ENCODE results near the gene CIAPIN1.
"Not testable (repeated sequence)": the region's sequence is repeated elsewhere in the genome, so short reads cannot be mapped to it uniquely, and the experiment has no call there.

The CIAPIN1 gene

DNA sequence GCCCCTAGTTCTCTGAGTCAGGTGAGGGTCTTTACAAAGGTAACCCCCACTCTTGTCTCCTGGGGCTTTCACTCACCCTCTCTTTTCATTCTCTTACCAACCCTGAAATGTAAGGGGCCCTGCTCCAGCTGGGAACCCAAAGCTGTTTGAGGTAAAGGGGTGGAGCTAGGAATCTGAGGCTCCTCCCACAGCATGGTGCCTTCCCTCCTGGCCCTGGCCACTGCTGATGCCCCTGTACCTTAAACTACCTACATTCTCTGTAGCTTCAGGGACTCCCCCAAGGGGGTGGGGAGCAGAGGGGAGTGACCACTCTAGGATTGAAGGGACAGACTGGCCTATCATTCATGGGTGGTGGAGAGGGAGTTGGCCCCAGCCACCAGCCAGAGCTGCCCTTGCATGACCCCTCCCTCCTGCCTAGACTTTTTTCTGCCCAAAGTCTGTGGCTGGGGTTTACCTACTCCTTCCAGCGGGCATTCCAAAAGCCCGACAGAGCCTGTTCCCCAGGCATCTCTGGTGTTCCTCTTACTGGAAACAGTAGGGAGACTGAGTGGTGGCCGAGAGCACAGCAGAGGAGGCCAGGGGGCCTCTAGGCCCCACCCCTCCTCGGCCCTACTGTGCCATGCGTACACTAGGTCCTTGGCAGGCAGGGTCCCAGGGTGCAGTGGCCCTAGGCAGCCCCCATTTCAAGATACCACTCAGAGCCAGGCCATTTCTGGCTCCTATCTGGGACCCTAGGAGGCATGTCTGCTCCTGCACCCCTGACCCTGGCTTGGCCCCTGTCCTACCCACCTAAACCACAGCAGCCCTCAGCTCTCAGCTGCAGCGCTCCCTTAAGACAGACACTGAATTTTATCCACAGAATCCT, 29.6 kb upstream of the CIAPIN1 start:
- DNase-seq: peak; percentile 57

DNA sequence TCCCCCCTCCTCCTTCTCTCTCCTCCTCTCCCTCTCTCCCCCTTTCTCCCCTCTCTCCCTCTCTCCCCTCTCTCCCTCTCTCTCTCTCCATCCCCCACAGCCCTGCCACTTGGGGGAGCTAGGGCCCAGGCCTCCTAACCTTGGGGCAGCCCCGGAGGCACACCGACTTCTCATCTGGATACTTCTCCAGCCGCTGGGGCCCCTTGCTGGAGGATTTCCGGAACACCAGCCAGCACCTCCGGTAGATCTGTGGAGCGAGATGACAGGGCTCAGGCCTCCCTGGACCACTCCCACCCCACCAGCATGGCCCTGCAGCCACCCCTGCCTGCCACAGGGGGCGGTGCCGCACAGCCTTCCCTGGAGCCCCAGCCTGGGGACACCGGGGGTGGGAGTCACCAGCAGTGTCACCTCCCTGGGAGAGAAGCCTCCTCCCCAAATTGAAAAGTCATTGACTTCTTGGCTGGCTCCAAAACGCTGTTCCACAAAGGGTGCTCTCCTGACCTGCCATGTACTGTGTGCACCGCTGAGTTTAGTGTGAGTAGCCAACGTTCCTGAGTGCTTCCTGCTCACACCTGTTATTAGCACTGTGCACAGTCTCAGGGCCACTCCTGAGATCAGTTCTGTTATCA, 28.6 kb upstream of the CIAPIN1 start:
- peak; percentile 89 for DNase-seq

DNA sequence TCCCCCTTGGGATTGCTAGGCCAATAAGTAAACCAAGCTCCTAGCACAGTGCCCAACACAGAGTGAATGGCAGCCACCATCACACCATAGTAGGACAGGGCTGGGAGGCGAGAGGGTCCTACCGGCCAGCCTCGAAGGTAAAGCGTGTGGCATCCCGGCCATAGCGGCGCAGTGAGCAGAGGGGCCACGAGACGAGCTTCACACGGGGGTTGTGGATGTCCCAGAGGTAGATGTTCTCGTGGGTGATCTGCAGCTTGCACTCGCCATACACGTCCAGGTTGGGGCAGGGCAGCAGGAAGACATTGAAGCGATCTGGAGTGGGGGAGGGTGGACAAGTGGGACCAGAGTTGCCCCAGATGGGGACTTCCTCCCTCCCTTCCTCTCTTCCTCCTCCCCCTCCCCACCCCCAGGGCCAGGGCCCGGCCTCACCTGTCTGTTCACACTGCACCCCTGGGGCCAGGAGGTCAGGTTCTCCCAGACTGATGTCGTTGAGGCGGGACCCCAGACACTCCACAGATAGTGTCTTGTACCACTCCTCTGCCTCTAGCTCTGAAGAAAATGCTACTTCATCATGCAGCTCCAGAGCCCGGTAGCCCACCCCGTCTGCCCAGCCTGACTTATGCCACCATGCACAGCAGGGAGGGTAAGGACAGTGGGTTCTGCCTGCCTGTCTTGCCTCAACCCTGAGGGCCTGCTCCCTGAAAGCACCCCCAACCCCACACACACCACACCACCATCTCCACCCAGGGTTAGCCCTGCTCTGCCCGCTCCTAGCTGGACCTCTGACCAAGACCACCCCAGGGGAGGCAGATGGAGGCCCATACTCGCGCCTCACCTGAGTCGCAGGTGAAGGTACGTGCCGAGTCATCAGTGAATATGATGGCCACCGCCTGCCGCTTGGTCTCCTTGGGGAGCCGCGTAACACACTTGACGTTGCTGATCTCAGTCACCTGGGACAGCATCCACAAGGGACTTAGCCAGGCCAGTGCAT, 27.8 kb upstream of the CIAPIN1 start:
- DNase-seq: peak; percentile 58

DNA sequence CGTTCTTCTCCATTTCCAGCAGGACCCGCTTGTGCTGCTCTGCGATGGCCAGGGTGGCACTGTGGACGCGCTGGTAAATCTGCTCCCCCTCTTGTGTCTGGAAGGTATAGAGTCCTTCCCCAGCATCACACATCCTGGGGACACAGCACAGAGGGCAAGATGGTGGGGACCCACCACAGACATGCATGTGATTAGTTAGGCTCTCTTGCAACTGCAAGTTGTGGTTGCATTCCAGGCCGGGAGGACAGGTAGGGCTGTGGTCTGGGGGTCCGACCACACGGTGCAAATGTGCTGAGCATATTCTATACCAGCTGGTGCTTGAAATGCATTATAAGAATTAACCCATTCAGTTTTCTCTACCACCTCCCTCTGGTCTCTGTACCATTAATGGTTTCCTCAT, 26.7 kb upstream of the CIAPIN1 start:
- DNase-seq: no peak

DNA sequence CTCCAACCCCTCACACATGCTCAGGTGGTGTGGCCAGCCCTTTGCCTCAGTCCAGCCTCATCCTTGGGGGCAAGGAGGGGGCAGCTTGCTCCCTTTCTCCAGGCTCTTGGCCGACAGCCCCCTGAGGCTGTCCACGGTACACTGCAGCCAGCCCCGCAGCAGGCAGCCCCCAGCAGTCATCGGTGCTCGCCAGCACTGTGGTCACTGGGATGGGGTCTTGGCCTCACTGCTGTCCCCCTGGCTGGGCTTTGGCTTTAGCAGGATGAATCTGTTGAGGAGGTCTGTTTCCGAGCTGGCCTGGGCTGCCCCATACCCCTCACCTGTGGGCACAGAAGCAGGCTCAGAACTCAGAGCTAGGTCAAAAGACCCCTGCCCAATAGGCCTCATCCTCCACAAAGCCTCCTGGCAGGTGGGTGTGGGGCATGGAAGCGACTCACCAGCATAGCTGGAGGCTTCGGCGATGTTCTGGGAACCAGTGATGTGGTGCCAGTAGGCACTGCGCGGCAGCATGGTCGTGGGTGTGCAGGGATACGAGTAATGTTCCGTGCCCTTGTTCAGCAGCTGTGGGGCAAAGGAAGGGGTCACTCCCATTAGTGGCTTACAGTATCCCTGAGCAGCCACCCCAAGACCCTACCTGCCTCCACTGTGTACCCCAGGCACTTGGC, 26.1 kb upstream of the CIAPIN1 start:
- no peak for DNase-seq

DNA sequence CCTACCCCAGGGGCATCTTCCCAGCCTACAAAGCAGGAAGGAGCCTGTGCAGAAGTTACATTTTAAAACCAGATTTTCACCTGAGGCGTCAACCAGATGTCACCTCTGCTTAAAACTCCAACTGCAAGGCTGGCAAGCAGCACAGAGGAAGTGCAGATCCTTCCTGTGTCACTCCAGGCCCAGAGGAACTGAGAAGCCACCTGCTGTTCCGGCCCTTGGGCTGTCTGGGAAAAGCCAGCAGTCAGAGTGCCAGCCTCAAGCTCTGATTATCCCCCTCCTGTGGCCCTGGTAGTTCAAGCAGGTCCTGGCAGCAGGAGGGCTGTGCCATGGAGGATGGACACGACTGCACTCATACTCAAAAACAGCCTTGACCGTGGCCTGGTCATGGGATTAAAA, 25.5 kb upstream of the CIAPIN1 start:
- DNase-seq: no peak

DNA sequence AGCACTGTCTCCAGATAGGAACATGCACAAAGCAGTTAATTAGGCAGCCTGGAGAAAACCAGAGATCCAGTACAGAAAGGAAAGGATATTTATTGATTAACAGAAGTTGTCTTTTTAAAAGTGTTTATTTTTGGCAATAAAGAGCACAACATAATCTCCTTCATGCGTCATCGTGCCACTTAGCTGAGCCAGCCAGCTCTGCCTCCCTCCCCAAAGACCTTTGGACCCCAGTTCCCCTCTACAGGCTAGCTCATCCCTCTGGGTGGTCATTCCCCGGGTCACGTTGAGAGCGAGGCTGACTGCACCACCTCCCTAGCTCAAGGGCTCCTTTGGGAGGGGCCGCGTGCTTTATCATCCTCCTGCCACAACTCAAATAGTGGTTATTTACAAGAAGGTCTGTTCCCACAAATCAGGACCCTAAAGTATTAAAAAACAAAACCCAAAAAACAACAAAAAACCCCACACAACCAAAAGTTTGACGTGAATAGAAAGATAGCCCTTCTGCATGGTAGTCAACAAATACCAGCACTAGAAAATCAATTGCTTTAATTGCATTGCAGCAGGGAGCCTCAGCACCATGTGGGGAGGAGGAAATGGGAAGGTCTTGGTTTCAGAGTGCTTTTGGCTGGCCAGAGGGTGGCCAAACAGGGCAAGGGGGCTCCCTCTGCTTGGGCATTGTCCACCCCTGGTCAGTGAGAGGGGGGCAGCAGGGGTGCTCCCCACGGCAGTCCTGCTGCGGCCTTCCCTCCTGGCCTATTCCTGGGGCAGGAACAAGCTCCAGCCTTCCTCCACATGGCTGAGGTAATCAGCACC, 24.9 kb upstream of the CIAPIN1 start:
- DNase-seq: no peak

DNA sequence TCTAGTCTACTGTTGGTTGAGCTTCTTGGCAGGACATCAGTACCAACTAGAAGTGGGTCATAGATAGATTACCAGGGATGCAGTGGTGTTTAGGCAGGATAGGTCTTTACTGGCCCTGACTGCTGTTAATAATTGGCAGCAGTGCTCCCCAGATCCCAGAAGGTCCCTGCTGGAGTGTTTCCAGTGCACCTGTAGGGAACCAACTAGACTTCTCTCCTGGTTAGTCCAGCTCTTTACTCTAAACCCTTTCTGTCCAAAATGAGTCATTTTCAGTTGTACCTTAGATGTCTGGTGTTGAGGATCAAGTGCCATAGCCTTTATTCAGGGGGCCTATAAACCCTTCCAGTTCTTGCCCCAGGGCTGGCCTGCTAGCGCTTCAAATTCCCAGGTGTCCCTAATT, 24.0 kb upstream of the CIAPIN1 start:
- DNase-seq: no peak

DNA sequence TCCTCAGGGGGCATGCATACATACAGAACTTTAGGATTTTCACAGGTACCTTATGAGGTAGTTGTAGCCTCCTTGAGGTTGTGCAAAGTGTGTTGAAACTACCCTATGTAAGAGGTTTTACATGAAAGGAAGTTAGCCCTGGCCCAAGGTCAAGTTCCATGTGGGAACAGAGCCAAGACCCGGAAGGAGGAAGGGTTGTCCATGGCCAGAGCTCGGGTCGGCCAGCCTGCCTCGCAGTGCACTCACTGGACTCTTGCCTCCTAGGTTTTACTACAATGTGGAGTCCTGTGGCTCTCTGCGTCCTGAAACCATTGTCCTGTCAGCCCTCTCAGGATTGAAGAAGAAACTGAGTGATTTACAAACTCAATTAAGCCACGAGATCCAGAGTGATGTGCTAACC, 23.5 kb upstream of the CIAPIN1 start:
- no peak for DNase-seq

DNA sequence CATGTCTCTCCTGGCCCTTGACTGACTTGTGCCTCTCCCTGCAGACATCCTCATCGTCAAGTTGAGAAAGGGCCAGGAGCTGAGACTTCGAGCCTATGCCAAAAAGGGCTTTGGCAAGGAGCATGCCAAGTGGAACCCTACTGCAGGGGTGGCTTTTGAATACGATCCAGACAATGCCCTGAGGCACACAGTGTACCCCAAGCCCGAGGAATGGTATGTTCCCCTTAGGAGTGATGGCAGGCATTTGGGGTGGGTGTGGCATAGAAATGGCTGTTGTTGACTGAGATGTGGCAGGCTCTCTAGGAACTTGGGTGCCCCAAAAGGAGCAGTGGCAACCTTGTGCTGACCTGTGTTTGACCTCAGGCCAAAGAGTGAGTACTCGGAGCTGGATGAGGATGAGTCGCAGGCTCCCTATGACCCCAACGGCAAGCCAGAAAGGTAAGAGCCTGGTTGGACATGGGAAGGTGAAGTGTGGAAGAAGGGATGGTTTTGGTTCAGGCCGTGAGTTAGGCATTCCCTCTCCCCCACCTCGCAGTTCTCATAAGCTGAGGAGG, 22.8 kb upstream of the CIAPIN1 start:
- no peak for DNase-seq

DNA sequence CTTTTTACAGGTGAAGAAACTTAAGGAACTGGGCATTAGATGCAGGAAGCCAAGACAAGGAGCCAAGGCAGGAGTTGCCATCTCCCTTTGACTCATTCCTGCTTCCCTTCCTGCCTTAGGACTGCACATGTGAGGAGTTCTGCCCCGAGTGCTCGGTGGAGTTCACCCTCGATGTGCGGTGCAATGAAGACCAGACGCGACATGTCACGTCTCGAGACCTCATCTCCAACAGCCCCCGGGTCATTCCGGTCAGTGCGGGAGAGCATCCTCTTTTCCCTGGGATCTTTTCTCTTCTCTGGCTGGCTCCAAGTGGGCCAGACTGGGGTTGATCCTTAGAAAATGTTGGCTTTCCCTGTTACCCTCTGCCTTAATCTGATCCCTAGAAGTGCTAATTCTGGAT, 21.9 kb upstream of the CIAPIN1 start:
- no peak for DNase-seq

DNA sequence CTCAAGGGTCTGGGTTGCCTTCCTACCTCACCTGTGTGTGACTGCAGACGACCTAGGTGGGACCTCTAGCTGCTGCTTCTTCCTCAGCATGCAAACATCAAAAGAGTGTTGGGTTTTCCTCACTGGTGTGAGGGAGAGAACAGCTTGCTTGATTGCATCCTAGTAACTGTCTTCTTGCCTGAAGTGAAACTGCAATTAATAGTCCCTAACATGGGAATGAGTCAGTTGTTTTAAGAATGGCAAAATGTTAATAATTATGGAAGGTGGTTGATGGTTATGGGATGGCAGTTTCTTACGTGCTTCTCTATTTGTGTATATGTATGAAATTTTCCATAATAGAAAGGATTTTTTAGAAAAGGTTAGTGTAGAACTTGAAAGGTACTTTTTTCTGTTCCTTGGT, 21.2 kb upstream of the CIAPIN1 start:
- no peak for DNase-seq

DNA sequence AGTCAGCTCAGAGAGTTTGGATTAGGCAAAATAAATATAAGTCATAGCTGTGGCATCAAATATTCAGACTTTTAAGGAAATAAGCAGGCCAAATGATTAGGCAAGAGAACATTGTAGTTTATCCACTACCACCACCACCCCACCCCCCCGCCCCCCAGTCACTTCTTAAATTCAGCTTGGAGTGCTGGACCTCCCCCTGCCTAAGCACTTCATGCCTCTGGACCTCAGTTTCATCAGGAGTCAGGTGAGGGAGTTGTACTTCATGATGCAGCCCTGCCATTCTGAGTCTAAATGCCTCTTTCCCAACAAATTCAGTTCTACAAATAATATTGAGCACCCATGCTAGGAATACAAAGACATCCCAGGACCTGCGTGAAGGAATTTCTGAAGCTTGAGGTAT, 17.3 kb upstream of the CIAPIN1 start:
- no peak for DNase-seq

DNA sequence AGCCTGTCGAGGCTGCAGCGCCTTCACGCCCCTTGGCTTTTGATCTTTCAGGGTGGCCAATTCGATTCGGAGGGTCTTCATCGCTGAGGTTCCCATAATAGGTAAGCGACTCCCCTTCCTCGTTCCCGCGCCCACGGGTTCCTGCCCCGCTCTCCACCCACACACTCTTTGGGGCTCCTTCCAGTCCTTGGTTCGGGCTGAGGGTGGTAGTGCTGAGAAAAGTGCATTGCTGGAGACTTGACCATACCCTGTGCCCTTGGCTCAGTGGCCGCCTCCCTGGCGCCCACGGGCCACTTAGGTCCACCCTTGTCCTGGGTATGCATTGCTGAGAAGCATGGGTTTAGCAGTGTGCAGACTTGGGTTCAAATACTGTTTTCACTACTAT, 15.8 kb upstream of the CIAPIN1 start:
- no peak for DNase-seq

DNA sequence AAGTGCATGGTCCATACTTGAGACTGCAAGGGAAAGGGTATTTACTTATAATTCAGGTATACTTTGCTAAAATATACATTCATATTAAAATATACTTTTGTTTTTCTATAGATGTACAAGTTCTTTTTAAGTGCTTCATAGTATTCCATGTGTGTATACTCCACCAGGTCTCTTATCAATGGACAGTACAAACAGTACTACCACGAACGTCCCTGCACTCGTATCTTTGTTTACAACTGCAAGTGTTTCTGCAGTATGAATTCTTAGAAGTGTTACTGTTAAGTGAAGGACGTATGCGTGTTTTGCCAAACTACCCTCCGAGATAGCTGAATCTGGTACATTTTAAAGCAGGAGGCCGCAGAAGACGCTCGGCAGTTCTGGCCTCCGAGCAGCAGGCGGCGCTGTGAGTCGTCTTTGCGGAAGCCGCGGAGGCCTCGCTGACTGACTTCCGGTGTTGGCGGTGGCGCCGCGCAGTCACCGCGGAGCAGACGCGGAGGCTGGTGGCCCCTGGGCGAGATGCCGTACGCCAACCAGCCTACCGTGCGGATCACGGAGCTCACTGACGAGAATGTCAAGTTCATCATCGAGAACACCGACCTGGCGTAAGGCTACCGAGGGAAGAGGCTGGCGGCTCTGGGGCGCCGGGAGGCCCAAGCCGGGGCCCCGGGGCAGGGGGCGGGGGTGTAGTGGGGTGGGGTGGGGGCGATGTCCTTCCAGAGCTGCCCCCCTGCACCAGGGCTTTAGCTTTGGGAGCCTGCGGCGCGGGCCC, 15.2 kb upstream of the CIAPIN1 start, which contains the start of gene POLR2C:
Gene POLR2C, plus strand, starts transcription at position 471 of the 769 bp plus-strand sequence. Its CDS starts 46 bp downstream, at position 517.
- DNase-seq: peak; percentile 98

DNA sequence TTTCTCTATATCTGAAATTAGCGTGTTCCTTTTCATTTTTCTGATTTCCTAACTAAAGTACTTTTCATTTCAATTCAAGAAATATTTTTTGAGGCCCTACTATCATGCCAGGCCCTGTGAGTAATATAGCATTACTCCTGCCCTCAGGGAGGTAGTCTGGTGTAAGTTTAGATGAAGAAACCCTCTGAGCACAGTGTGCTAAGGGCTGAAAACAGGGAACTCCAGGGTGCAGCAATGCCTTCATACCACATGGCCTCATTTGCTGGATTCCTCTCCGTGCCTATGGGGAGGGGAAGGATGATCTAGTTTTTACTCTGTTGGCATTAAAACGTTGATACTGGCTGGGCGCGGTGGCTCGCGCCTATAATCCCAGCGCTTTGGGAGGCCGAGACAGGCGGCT, 4.8 kb upstream of the CIAPIN1 start:
- no peak for DNase-seq

DNA sequence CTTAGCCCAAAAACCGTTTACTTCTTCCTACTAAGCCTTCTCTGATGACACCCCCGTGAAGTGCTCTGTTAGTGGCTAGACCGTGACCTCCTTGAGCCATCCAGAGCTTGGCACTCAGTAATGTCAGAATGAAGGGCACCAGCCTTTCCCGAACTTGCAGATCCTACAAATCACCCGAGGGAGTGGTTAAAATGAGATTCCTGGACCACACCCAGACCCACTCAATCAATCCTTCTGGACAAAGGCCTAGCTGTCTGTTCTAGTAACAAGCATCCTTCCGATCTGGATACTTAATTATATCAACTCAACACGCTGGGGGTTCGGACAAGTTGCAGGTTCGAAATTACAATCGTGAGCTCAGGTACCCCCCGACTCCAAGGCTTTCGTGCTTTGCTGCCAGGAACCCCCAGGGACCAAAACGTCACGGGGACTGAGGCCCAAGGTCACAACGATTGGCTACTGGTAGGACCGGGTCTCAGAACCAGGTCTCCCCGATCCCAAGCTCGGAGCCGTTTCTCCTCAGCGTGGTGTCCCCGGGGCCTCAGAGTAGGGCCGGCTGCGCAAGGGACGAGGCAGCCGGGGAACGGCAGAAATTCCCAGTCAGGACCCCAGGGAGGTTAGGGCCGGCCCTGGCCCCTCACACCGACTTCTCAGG, 527 bp downstream of the CIAPIN1 start:
- DNase-seq: no peak

DNA sequence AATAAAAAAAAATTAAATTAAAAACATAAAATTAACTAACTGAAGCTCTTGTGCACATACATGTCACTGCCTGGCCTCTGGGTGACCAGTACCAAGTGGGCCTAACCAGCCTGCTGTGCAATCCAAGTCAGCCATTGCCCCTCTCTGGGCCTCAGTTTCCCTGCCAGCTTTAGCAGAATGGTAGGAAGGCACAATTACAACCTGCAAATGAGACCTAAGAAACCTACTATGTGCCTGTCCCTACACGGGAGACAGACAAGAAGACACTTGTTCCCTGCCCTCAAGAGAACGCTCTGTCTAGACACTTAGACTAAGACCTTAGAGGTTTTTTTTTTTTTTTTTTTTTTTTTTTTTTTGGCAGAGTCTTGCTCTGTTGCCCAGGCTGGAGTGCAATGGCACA, 1.7 kb downstream of the CIAPIN1 start:
- no peak for DNase-seq

DNA sequence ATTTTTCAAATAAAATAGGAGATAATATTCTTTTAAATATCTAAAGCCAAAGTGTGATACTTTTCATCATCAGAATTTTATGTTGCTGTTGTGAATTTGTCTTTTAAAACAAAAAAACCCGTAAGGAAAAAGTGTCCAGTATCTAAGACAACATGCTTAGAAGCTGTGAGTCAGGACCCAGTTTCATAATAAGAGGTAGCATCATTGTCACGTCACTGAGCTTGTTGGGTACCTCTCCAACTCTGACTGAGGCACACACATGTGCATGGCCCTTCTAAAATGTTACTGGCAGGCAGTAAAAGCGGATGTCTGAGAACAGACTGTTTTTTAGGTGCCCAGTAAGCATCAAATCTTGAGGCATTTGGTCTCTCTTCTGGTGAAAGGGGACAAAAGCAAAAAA, 2.5 kb downstream of the CIAPIN1 start:
- no peak for DNase-seq

DNA sequence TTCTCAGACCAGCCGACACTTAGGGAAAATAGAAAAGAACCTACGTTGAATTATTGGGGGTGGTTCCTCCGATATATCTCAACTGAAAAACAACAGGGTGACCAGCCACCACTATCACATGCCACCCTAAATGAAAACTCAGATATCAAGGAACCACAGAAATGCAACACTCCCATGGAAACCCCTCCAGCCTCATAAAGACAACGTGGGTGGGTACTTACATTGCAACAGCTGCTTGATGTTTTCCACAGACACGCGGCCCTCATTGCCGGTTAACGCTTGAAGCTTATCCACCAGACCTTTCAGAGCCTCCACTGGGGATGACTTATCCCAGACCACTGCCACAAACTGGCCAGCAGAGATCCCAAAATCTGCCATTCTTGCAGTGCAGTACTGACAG, 6.6 kb downstream of the CIAPIN1 start:
- DNase-seq: not testable (repeated sequence)
